IMR-90 (cell line): ENCODE measurements around the gene SENP5. TPM values are rescaled to one million over a fixed set of nuclear protein-coding genes. Genes with fewer than 3 reads are reported as not detected.

Experiments used
- ATAC-seq: fragments of 200-7000 bp; cut with Tn5 transposase; 2 replicates; pipeline ENCODE4 v1.9.1; 2020; ENCODE audit warnings: low read depth, mild to moderate bottlenecking, moderate library complexity
- BruUV-seq: library from RNA; stranded (reverse); fragments of 400-500 nt; replicated peaks from 2 replicates; lab custom pipeline; 2021; lab: Mats Ljungman, UMichigan
- CTCF ChIA-PET: fragments of 300-600 bp; formaldehyde crosslinking; extraction: SDS; loops from one replicate; lab custom pipeline; 2021; ENCODE audit warnings: antibody characterized with exemption; lab: Yijun Ruan, JAX
- POLR2A ChIA-PET: fragments of 300-600 bp; sonication (Branson Sonifier 250); formaldehyde crosslinking; loops from one replicate; lab custom pipeline; 2022; ENCODE audit warnings: antibody characterized with exemption; ENCODE audit not compliant: unreplicated experiment; lab: Charles Lee
- DNase-seq: peaks from one replicate; pipeline ENCODE4 v3.0.0; 2013
- H2AFZ ChIP-seq: replicated peaks from 2 replicates; pipeline ENCODE3; 2013; ENCODE audit warnings: low read length, mild to moderate bottlenecking; ENCODE audit not compliant: poor library complexity
- H2AK5ac ChIP-seq: 2 replicates; pipeline ENCODE4 v1.6.1; 2013; ENCODE audit warnings: low read depth, low read length, inconsistent platforms
- H2AK9ac ChIP-seq: replicated peaks from 2 replicates; pipeline ENCODE3; 2013; ENCODE audit warnings: mild to moderate bottlenecking, low read depth, low read length, moderate library complexity; ENCODE audit not compliant: poor library complexity
- H2BK120ac ChIP-seq: 2 replicates; pipeline ENCODE4 v1.6.1; 2013; ENCODE audit warnings: low read depth, low read length, inconsistent platforms
- H2BK15ac ChIP-seq: 3 replicates; pipeline ENCODE4 v1.6.1; 2013; ENCODE audit warnings: low read depth, low read length, inconsistent platforms
- H2BK20ac ChIP-seq: 2 replicates; pipeline ENCODE4 v1.6.1; 2013; ENCODE audit warnings: low read depth, mild to moderate bottlenecking, inconsistent platforms, low read length, moderate library complexity
- H2BK5ac ChIP-seq: 2 replicates; pipeline ENCODE4 v1.6.1; 2013; ENCODE audit warnings: mild to moderate bottlenecking, low read depth, low read length, inconsistent platforms; ENCODE audit not compliant: poor library complexity, severe bottlenecking
- H3K14ac ChIP-seq: replicated peaks from 2 replicates; pipeline ENCODE4 v1.6.1; 2013; ENCODE audit warnings: low read depth, low read length, inconsistent platforms
- H3K18ac ChIP-seq: 2 replicates; pipeline ENCODE4 v1.6.1; 2013; ENCODE audit warnings: low read depth, low read length, control low read depth
- H3K23ac ChIP-seq: 2 replicates; pipeline ENCODE4 v1.6.1; 2013; ENCODE audit warnings: low read depth, low read length, inconsistent platforms
- H3K27ac ChIP-seq: 2 replicates; pipeline ENCODE4 v1.5.1; 2013; ENCODE audit warnings: mild to moderate bottlenecking, control low read depth, low read length; ENCODE audit not compliant: insufficient read depth
- H3K27me3 ChIP-seq: 2 replicates; pipeline ENCODE4 v1.6.1; 2013; ENCODE audit warnings: low read length; ENCODE audit not compliant: control insufficient read depth, insufficient read depth
- H3K36me3 ChIP-seq: 2 replicates; pipeline ENCODE4 v1.6.1; 2013; ENCODE audit warnings: low read length, mixed read lengths; ENCODE audit not compliant: control insufficient read depth, insufficient read depth
- H3K4ac ChIP-seq: 2 replicates; pipeline ENCODE4 v1.6.1; 2013; ENCODE audit warnings: low read depth, low read length, inconsistent platforms
- H3K4me1 ChIP-seq: 2 replicates; pipeline ENCODE4 v1.6.1; 2013; ENCODE audit warnings: low read length, mixed read lengths; ENCODE audit not compliant: control insufficient read depth, insufficient read depth
- H3K4me2 ChIP-seq: 2 replicates; pipeline ENCODE4 v1.6.1; 2013; ENCODE audit warnings: low read depth, mild to moderate bottlenecking, control low read depth, low read length, moderate library complexity
- H3K4me3 ChIP-seq: 2 replicates; pipeline ENCODE4 v1.5.1; 2013; ENCODE audit warnings: low read depth, mild to moderate bottlenecking, control low read depth, low read length, moderate library complexity; ENCODE audit not compliant: insufficient read depth
- H3K56ac ChIP-seq: 2 replicates; pipeline ENCODE4 v1.6.1; 2013; ENCODE audit warnings: low read length, inconsistent platforms; ENCODE audit not compliant: insufficient read depth; ENCODE audit errors: extremely low read depth
- H3K79me1 ChIP-seq, 2 experiments: 2 replicates each; pipeline ENCODE4 v1.6.1; 2013; ENCODE audit warnings: low read length in 2 of 2, inconsistent platforms in 1 of 2, low read depth in 1 of 2
- H3K9ac ChIP-seq: 2 replicates; pipeline ENCODE4 v1.6.1; 2013; ENCODE audit warnings: low read depth, low read length, control low read depth
- H3K9me1 ChIP-seq: 2 replicates; pipeline ENCODE4 v1.6.1; 2013; ENCODE audit warnings: low read length, inconsistent platforms; ENCODE audit not compliant: insufficient read depth
- H3K9me3 ChIP-seq: 2 replicates; pipeline ENCODE4 v1.6.1; 2013; ENCODE audit warnings: low read length; ENCODE audit not compliant: control insufficient read depth, insufficient read depth
- H4K20me1 ChIP-seq: 2 replicates; pipeline ENCODE4 v1.6.1; 2013; ENCODE audit warnings: low read length, inconsistent platforms; ENCODE audit not compliant: insufficient read depth
- H4K5ac ChIP-seq: 2 replicates; pipeline ENCODE4 v1.6.1; 2013; ENCODE audit warnings: mild to moderate bottlenecking, low read depth, low read length, control low read depth
- H4K8ac ChIP-seq, 2 experiments: 2 replicates each; pipeline ENCODE4 v1.6.1; 2013; ENCODE audit warnings: low read depth in 2 of 2, low read length in 2 of 2, control low read depth in 1 of 2, inconsistent platforms in 1 of 2
- H4K91ac ChIP-seq: 2 replicates; pipeline ENCODE4 v1.6.1; 2013; ENCODE audit warnings: low read depth, low read length, inconsistent platforms; ENCODE audit not compliant: insufficient read depth
- FOS ChIP-seq: fragments of 150-350 bp; IDR thresholded peaks from 2 replicates; pipeline ENCODE4 v1.6.1; 2016; ENCODE audit warnings: low read depth, low read length
- RFX5 ChIP-seq: IDR thresholded peaks from 2 replicates; pipeline ENCODE4 v1.8.0; 2012; ENCODE audit warnings: low read depth, mild to moderate bottlenecking, low read length, moderate library complexity
- WGBS, 2 experiments: methylation state at CpG; one replicate each; pipeline versions ENCODE4 v1.1.5 to v1.1.7; 2013; ENCODE audit warnings: missing lambda C conversion rate in 2 of 2; ENCODE audit not compliant: insufficient read length in 1 of 2; ENCODE audit errors: extremely low coverage in 2 of 2; 5-methylcytosine and 5-hydroxymethylcytosine counted together
- dilution Hi-C: fragments of 300-500 bp; cut with HindIII; formaldehyde crosslinking; loops from one replicate; pipeline ENCODE4 v1.14.3; 2018; ENCODE audit warnings: low sequenced_read_pairs; ENCODE audit not compliant: unreplicated experiment
- in situ Hi-C: fragments of 300-500 bp; cut with MboI; formaldehyde crosslinking; loops from 3 replicates; pipeline ENCODE4 v1.14.3; 2019; ENCODE audit warnings: low sequenced_read_pairs, inconsistent platforms, mixed read lengths
- intact Hi-C: fragments of 100-400 bp; cut with micrococcal nuclease; formaldehyde crosslinking; loops from 2 replicates; pipeline ENCODE4 v1.10.0; 2022
- polyA plus RNA-seq, 3 experiments: library from polyadenylated mRNA; depleted of rRNA; stranded (reverse); fragments of >200 nt; gene quantifications; 2 replicates each; pipeline ENCODE4 v1.2.3, GENCODE V29; 2012; ENCODE audit warnings: low replicate concordance in 1 of 3
- total RNA-seq: library from RNA; depleted of rRNA; stranded (reverse); fragments of >200 nt; gene quantifications from 2 replicates; pipeline ENCODE4 v1.2.3, GENCODE V29; 2012
- TF ChIP-seq, protein P1 (sequence below): conservative IDR thresholded peaks from 2 replicates; pipeline ENCODE4 v1.5.1; 2012; ENCODE audit warnings: mild to moderate bottlenecking, low read depth, low read length, improper control_type of control experiment

Gene SENP5
- total and polyA plus RNA-seq, 2 of the 4 experiments (the other 2 are of a cell fraction): 7.4 to 44.4 TPM

- Histone ChIP-seq H4K8ac (no peak overlapping the region), H3K36me3 (peaks cover 3% of the 10 kb centered on the region; the same call in 1 of the 2 replicates), H3K4me2 (no peak overlapping the region), H3K23ac (no peak overlapping the region), H2BK120ac (no peak overlapping the region), H2BK15ac (no peak overlapping the region), H3K79me1 (peaks cover 0 to 16% of the 10 kb centered on the region in 2 experiments; a peak in 2 of 4 replicates), H3K9me1 (no peaks in the 10 kb centered on the region), H3K4ac (no peak overlapping the region), H2BK20ac (no peak overlapping the region), H3K14ac (no peak overlapping the region), H3K18ac (no peak overlapping the region), H2AK9ac (no peak overlapping the region), H3K27ac (no peak overlapping the region), H3K4me3 (no peak overlapping the region), H4K91ac (no peak overlapping the region), H3K27me3 (peaks cover 9% of the 10 kb centered on the region), H3K9ac (no peak overlapping the region), H4K5ac (no peak overlapping the region), H3K9me3 (no peaks in the 10 kb centered on the region), H3K4me1 (peaks cover 2% of the 10 kb centered on the region; the same call in 1 of the 2 replicates), H4K20me1 (peaks cover 8% of the 10 kb centered on the region; the same call in 1 of the 2 replicates), H2BK5ac (no peak overlapping the region), H2AFZ (no peak overlapping the region), H3K56ac (no peak overlapping the region), H2AK5ac (no peak overlapping the region)
- dilution Hi-C loops (no loop called here), intact Hi-C loops (loop anchor here (10.0 kb wide), 1 partner anchor 342 kb away; no protein-coding TSS in a partner anchor), in situ Hi-C loops (no loop called here)
- no TSS peak for BruUV-seq
- POLR2A ChIA-PET: no interaction called here
- CTCF ChIA-PET: no interaction called here
- no peak for TF ChIP-seq FOS
- no peak for TF ChIP-seq RFX5
- TF ChIP-seq, protein P1, sequence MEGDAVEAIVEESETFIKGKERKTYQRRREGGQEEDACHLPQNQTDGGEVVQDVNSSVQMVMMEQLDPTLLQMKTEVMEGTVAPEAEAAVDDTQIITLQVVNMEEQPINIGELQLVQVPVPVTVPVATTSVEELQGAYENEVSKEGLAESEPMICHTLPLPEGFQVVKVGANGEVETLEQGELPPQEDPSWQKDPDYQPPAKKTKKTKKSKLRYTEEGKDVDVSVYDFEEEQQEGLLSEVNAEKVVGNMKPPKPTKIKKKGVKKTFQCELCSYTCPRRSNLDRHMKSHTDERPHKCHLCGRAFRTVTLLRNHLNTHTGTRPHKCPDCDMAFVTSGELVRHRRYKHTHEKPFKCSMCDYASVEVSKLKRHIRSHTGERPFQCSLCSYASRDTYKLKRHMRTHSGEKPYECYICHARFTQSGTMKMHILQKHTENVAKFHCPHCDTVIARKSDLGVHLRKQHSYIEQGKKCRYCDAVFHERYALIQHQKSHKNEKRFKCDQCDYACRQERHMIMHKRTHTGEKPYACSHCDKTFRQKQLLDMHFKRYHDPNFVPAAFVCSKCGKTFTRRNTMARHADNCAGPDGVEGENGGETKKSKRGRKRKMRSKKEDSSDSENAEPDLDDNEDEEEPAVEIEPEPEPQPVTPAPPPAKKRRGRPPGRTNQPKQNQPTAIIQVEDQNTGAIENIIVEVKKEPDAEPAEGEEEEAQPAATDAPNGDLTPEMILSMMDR: 0 out of 2 replicates have a peak, but pooled peaks have one; percentile 5
- WGBS, 2 experiments: 85% methylated on average over 5 of the region's 10 CpGs; no CpG with 5 or more reads in 1 of the 2 experiments
- ATAC-seq (no peak), DNase-seq (no peak)
These were observed 79.6 kb downstream of the SENP5 start for GRCh38 chr3:196947136-196947859.
